K562 (cell line): ENCODE measurements around the gene IFI30. TPM values are rescaled to one million over a fixed set of nuclear protein-coding genes. Genes with fewer than 3 reads are reported as not detected.

ENCODE experiments used
- ARHGAP35 ChIP-seq: fragments of 450-650 bp; IDR thresholded peaks from 2 replicates; pipeline ENCODE4 v1.6.1; 2018; ENCODE audit not compliant: partially characterized antibody
- ATF4 ChIP-seq: fragments of 450-650 bp; formaldehyde crosslinking; IDR thresholded peaks from 2 replicates; pipeline ENCODE4 v1.4.0; 2022; ENCODE audit warnings: mild to moderate bottlenecking, moderate library complexity
- BRD9 ChIP-seq: fragments of 450-650 bp; IDR thresholded peaks from 2 replicates; pipeline ENCODE4 v1.6.1; 2018; ENCODE audit warnings: low read depth; ENCODE audit not compliant: partially characterized antibody
- CCAR2 ChIP-seq: fragments of 200-400 bp; formaldehyde crosslinking; IDR thresholded peaks from 2 replicates; pipeline ENCODE4 v1.6.1; 2017; ENCODE audit warnings: mild to moderate bottlenecking, low read depth, low read length
- EP400 ChIP-seq: fragments of 450-650 bp; IDR thresholded peaks from 2 replicates; pipeline ENCODE4 v1.6.1; 2017; ENCODE audit warnings: antibody characterized with exemption, mild to moderate bottlenecking, moderate library complexity
- GTF2B ChIP-seq: IDR thresholded peaks from 2 replicates; pipeline ENCODE4 v1.6.1; 2011; ENCODE audit not compliant: insufficient read length; ENCODE audit errors: extremely low read depth
- HCFC1 ChIP-seq: IDR thresholded peaks from 2 replicates; pipeline ENCODE4 v1.6.1; 2012; ENCODE audit warnings: low read depth, low read length, improper control_type of control experiment
- HNRNPK ChIP-seq: fragments of 200-400 bp; formaldehyde crosslinking; IDR thresholded peaks from one replicate; pipeline ENCODE4 v1.6.1; 2018; ENCODE audit warnings: mild to moderate bottlenecking, low read depth, low read length; ENCODE audit not compliant: poor library complexity, severe bottlenecking
- HNRNPUL1 ChIP-seq: fragments of 200-400 bp; formaldehyde crosslinking; IDR thresholded peaks from 2 replicates; pipeline ENCODE4 v1.6.1; 2017; ENCODE audit warnings: low read length
- JUN ChIP-seq, 2 experiments: sonication (generic) in 1 of 2; formaldehyde crosslinking in 1 of 2; IDR thresholded peaks; 2 replicates each; pipeline versions ENCODE4 v1.6.1 to v1.8.0; 2012 to 2022; ENCODE audit warnings: borderline replicate concordance in 2 of 2, mild to moderate bottlenecking in 2 of 2, improper control_type of control experiment in 1 of 2, low read depth in 1 of 2, low read length in 1 of 2, missing genetic modification reagents in 1 of 2
- LARP7 ChIP-seq: fragments of 450-650 bp; IDR thresholded peaks from 2 replicates; pipeline ENCODE4 v1.6.1; 2016
- MCM2 ChIP-seq: fragments of 450-650 bp; IDR thresholded peaks from 2 replicates; pipeline ENCODE4 v1.6.1; 2017; ENCODE audit warnings: low read depth, mild to moderate bottlenecking
- NCOA6 ChIP-seq: fragments of 450-650 bp; IDR thresholded peaks from 2 replicates; pipeline ENCODE4 v1.6.1; 2017; ENCODE audit warnings: mild to moderate bottlenecking
- PCBP1 ChIP-seq: fragments of 200-400 bp; formaldehyde crosslinking; IDR thresholded peaks from 2 replicates; pipeline ENCODE4 v1.6.1; 2018; ENCODE audit warnings: mild to moderate bottlenecking, low read depth, low read length; ENCODE audit not compliant: poor library complexity, severe bottlenecking
- PRDM10 ChIP-seq: fragments of 450-650 bp; IDR thresholded peaks from 2 replicates; pipeline ENCODE4 v1.6.1; 2018; ENCODE audit not compliant: partially characterized antibody
- RBM22 ChIP-seq: fragments of 200-400 bp; formaldehyde crosslinking; IDR thresholded peaks from 2 replicates; pipeline ENCODE4 v1.6.1; 2018; ENCODE audit warnings: low read length, low read depth; ENCODE audit not compliant: poor library complexity, severe bottlenecking
- RFX1 ChIP-seq: fragments of 450-650 bp; IDR thresholded peaks from 2 replicates; pipeline ENCODE4 v1.6.1; 2016; ENCODE audit warnings: mild to moderate bottlenecking, moderate library complexity
- ZBTB17 ChIP-seq: fragments of 450-650 bp; formaldehyde crosslinking; IDR thresholded peaks from 2 replicates; pipeline ENCODE4 v1.4.0; 2020; ENCODE audit warnings: mild to moderate bottlenecking
- ZBTB7A ChIP-seq: IDR thresholded peaks from 2 replicates; pipeline ENCODE4 v1.6.1; 2011; ENCODE audit warnings: low read depth, mild to moderate bottlenecking, low read length, moderate library complexity, borderline replicate concordance; ENCODE audit not compliant: control insufficient read depth
- ZEB2 ChIP-seq: fragments of 450-650 bp; IDR thresholded peaks from 2 replicates; pipeline ENCODE4 v1.6.1; 2016
- ZNF280A ChIP-seq: fragments of 450-650 bp; IDR thresholded peaks from 2 replicates; pipeline ENCODE4 v1.6.1; 2018; ENCODE audit warnings: mild to moderate bottlenecking, low read depth; ENCODE audit not compliant: partially characterized antibody
- ZZZ3 ChIP-seq: fragments of 450-650 bp; IDR thresholded peaks from 2 replicates; pipeline ENCODE4 v1.6.1; 2016; ENCODE audit warnings: antibody characterized with exemption, mild to moderate bottlenecking, moderate library complexity
- polyA plus RNA-seq, 8 experiments: library from polyadenylated mRNA; depleted of rRNA in 4 of 8; stranded (reverse) in 5 of 8; unstranded in 3 of 8; fragments of >200 nt; fragmentation: Nextera tagmentation in 2 of 8; fragmentation: Illumina TruSeq in 1 of 8; extraction: Ambion mirVana in 2 of 8; extraction: Trizol in 1 of 8; gene quantifications; 2 replicates each; pipeline versions ENCODE4 v1.2.1 to v1.2.3, GENCODE V29; 2011 to 2014; ENCODE audit warnings: inconsistent platforms in 1 of 8, missing spikeins in 1 of 8
- total RNA-seq, 7 experiments: library from RNA; depleted of rRNA in 6 of 7; stranded (reverse); fragments of >200 nt in 6 of 7; fragmentation: Illumina TruSeq in 2 of 7; extraction: Trizol in 2 of 7; gene quantifications; 2 replicates each; pipeline versions ENCODE4 v1.2.1 to v1.2.3, GENCODE V29; 2011 to 2021; ENCODE audit warnings: low replicate concordance in 1 of 7

The IFI30 gene
- total and polyA plus RNA-seq, 9 of the 15 experiments (the other 6 are each of a cell fraction or from before 2014, with no cell fraction given): 63.7 to 430 (median 109) TPM

GRCh38 chr19:18204394-18205199 lies 31.0 kb downstream of the IFI30 start (continued):
- TF ChIP-seq ZNF280A (no peak), BRD9 (peak; percentile 24), ARHGAP35 (no peak), ZZZ3 (no peak), ZBTB7A (peak; percentile 97), HCFC1 (no peak), PCBP1 (no peak), JUN (IDR thresholded peaks at IDR 0.05; ENCODE audit: borderline replicate concordance, low read depth, low read length) (no peak), JUN (CRISPR knock-in tag; IDR thresholded peaks at IDR 0.05; ENCODE audit: borderline replicate concordance) (no peak), GTF2B (no peak), RFX1 (no peak), HNRNPUL1 (no peak), MCM2 (no peak), RBM22 (no peak), ZEB2 (0 out of 2 replicates have a peak, but pooled peaks have one; percentile 14), PRDM10 (peak; percentile 99), ZBTB17 (CRISPR knock-in tag) (no peak), CCAR2 (no peak), HNRNPK (no peak), EP400 (peak; percentile 42; the same call in 1 of the 2 replicates), ATF4 (CRISPR knock-in tag) (0 out of 2 replicates have a peak, but pooled peaks have one; percentile 17), NCOA6 (no peak), LARP7 (no peak)
